NB4 (cell line): Measurements from ENCODE around the gene RPL12.

Experiments used
- CTCF ChIP-seq: IDR thresholded peaks from one replicate; pipeline ENCODE4 v1.5.1; 2012; ENCODE audit warnings: low read depth, low read length
- POLR2A ChIP-seq: IDR thresholded peaks from 2 replicates; pipeline ENCODE4 v1.6.1; 2011; ENCODE audit warnings: mild to moderate bottlenecking; ENCODE audit not compliant: insufficient read length; ENCODE audit errors: extremely low read depth

- TF ChIP-seq CTCF, result no peak
- no peak for TF ChIP-seq POLR2A
These were observed 28.4 kb downstream of the RPL12 start for GRCh38 chr9:127422787-127423186.
